Ovary (tissue), 9 donors: ENCODE data around the gene B4GALNT4. TPM values are rescaled to one million over a fixed set of nuclear protein-coding genes. Genes with fewer than 3 reads are reported as not detected.
A peak's percentile ranks its signal among the peaks of the same experiment; 100 is the strongest.
"Not testable (repeated sequence)": the region's sequence is repeated elsewhere in the genome, so short reads cannot be mapped to it uniquely, and the experiment has no call there.

Source experiments
- DNase-seq, 5 donors: peaks; one replicate each; pipeline ENCODE4 v3.0.0-alpha.2; 2019 to 2020
- H3K27ac ChIP-seq, 2 donors: fragments of 200-600 bp; one replicate each; pipeline versions ENCODE4 v1.5.1 to v1.8.0; 2019 to 2022
- H3K27me3 ChIP-seq: fragments of 200-600 bp; one replicate; pipeline ENCODE4 v1.8.0; 2022
- H3K36me3 ChIP-seq: fragments of 200-600 bp; sonication (generic); one replicate; pipeline ENCODE4 v1.5.1; 2019
- H3K4me1 ChIP-seq: one replicate; pipeline ENCODE4 v1.8.1; 2013; ENCODE audit warnings: mild to moderate bottlenecking, moderate library complexity; ENCODE audit not compliant: insufficient read depth
- H3K4me3 ChIP-seq: fragments of 200-600 bp; sonication (generic); one replicate; pipeline ENCODE4 v1.5.1; 2017
- H3K9me3 ChIP-seq, 2 donors: fragments of 200-600 bp in 1 of 2; sonication (generic) in 1 of 2; one replicate each; pipeline versions ENCODE4 v1.5.1 to v1.8.1; 2013 to 2019; ENCODE audit warnings: mild to moderate bottlenecking in 1 of 2, moderate library complexity in 1 of 2
- CTCF ChIP-seq, 3 donors: fragments of 450-650 bp in 2 of 3; fragments of 200-600 bp in 1 of 3; IDR thresholded peaks; one replicate each; pipeline versions ENCODE4 v1.5.1 to v1.8.0; 2016 to 2022; ENCODE audit warnings: antibody characterized with exemption in 3 of 3, mild to moderate bottlenecking in 1 of 3
- EP300 ChIP-seq: sonication (generic); formaldehyde crosslinking; IDR thresholded peaks from one replicate; pipeline ENCODE4 v1.6.1; 2017; ENCODE audit warnings: antibody characterized with exemption
- POLR2A ChIP-seq: fragments of 450-650 bp; IDR thresholded peaks from one replicate; pipeline ENCODE4 v1.6.1; 2017; ENCODE audit warnings: antibody characterized with exemption, mild to moderate bottlenecking, moderate library complexity
- WGBS, 3 donors: extraction: QIAGEN DNeasy Blood & Tissue Kit in 1 of 3; methylation state at CpG; one replicate each; pipeline versions ENCODE4 v1.1.5 to v1.1.7; 2013 to 2017; 5-methylcytosine and 5-hydroxymethylcytosine counted together
- intact Hi-C, 4 donors: fragments of 100-400 bp; cut with DNase I; formaldehyde crosslinking; loops; one replicate each; pipeline versions ENCODE4 v1.11.0 to v1.15.1; 2022 to 2023
- polyA plus RNA-seq, 2 donors: library from polyadenylated mRNA; stranded (reverse); fragments of 200-250 nt in 1 of 2; fragments of 350-450 nt in 1 of 2; fragmentation: Illumina TruSeq in 1 of 2; extraction: RNeasy Lipid Tissue Mini Kit (QIAGEN cat#74804) in 1 of 2; gene quantifications; one replicate each; pipeline ENCODE4 v1.2.3, GENCODE V29; 2013 to 2014
- total RNA-seq, 7 donors: library from RNA; depleted of rRNA in 2 of 7; stranded (reverse); fragments of >200 nt in 2 of 7; fragmentation: NEBNext Ultra II Directional in 3 of 7; extraction: Animal tissue kit (Norgen Biotek cat#: 25700) in 3 of 7; gene quantifications; one replicate each; pipeline versions ENCODE4 v1.1.0 to v1.2.4, GENCODE V29; 2016 to 2023
- donor health status: DM: no; HTN: no; CAD: no; lungs with moderate emphysema.
- donor health status: DM: no; HTN: no; CAD: no.
- donor health status: Bipolar disorder and iron deficiency.
- donor health status: DM: yes; HTN: yes; CAD: no.
- donor health status: DM: no; HTN: no; CAD: no.
- donor health status: DM: yes; HTN: yes; CAD: no.

Gene B4GALNT4
- total and polyA plus RNA-seq, 9 donors = 1.3 to 90.3 (median 52.5) TPM

- no peaks in the 10 kb centered on the region for H3K27me3 ChIP-seq
- peak overlapping the region in 1 of 2 donors; percentile 12 for H3K27ac ChIP-seq
- DNase-seq = peak in 3 of 5 donors; percentile 20 to 46 (median 31)
These were observed 41.3 kb upstream of the B4GALNT4 start for GRCh38 chr11:328012-328411.

GRCh38 chr11:328516-329100 lies 40.7 kb upstream of the B4GALNT4 start:
- DNase-seq = peak in 3 of 5 donors; percentile 20 to 32 (median 26)
- Histone ChIP-seq H3K4me1 (peaks cover 26% of the 10 kb centered on the region), H3K27ac (peak overlapping the region in 1 of 2 donors; percentile 12)
- intact Hi-C loops, H3K9me3 ChIP-seq, H3K36me3 ChIP-seq, H3K4me3 ChIP-seq, H3K27me3 ChIP-seq: not testable (repeated sequence)
- WGBS, 3 donors = 86 to 93% (median 92%) methylated on average over 15 of the region's 15 CpGs

More at GRCh38 chr11:328012-328411, 41.3 kb upstream of the B4GALNT4 start:
- no peak overlapping the region for H3K4me3 ChIP-seq
- 90 to 91% (median 90%) methylated on average over 13 of the region's 13 CpGs for WGBS, 3 donors
- intact Hi-C loops = no loop called here
- peaks cover 26% of the 10 kb centered on the region for H3K4me1 ChIP-seq
- no peak for TF ChIP-seq POLR2A
- TF ChIP-seq CTCF (IDR thresholded peaks at IDR 0.05) = no peak
- TF ChIP-seq EP300 = no peak
- no peaks in the 10 kb centered on the region for H3K9me3 ChIP-seq
- H3K36me3 ChIP-seq = no peaks in the 10 kb centered on the region

- intact Hi-C loops = no loop called here
- Histone ChIP-seq H3K36me3 (no peaks in the 10 kb centered on the region), H3K27me3 (no peaks in the 10 kb centered on the region), H3K9me3 (no peaks in the 10 kb centered on the region), H3K4me3 (no peak overlapping the region), H3K4me1 (peaks cover 20% of the 10 kb centered on the region), H3K27ac (no peak overlapping the region)
- TF ChIP-seq EP300 = no peak
- no peak for TF ChIP-seq POLR2A
- TF ChIP-seq CTCF (IDR thresholded peaks at IDR 0.05) = no peak
- peak in 1 of 5 donors; percentile 23 for DNase-seq
- 92 to 94% (median 93%) methylated on average over 2 of the region's 2 CpGs for WGBS, 3 donors
These were observed 39.4 kb upstream of the B4GALNT4 start for GRCh38 chr11:329886-330253.

DNA sequence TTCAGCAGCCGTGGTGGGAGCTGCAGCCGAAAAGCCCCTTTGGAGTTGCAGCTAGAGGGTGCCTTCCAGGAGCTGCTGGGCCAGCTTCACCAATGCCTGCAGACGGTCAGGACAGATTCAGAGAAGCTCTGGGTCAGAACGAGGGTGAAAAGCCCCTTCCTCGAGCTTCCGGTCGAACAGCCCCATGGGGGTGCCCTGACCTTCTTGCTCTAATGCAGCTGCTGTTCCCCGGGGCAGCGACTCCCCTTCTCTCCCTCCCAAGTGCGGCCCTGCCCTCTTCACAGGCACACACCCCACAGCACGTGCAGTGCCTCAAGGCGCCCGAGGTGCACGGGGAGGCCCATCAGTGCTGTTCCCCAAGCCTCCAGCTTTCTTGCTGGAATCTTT lies 39.0 kb upstream of the B4GALNT4 start:
- Histone ChIP-seq H3K9me3 (no peaks in the 10 kb centered on the region), H3K27me3 (no peaks in the 10 kb centered on the region), H3K36me3 (no peaks in the 10 kb centered on the region), H3K4me3 (no peak overlapping the region), H3K27ac (no peak overlapping the region), H3K4me1 (peaks cover 20% of the 10 kb centered on the region)
- peak in 2 of 5 donors; percentile 19 to 36 for DNase-seq
- intact Hi-C loops = no loop called here
- WGBS, 3 donors = 66 to 77% (median 68%) methylated on average over 14 of the region's 14 CpGs
- TF ChIP-seq POLR2A (no peak), CTCF (IDR thresholded peaks at IDR 0.05) (no peak), EP300 (no peak)

- Histone ChIP-seq H3K4me1 (peaks cover 21% of the 10 kb centered on the region), H3K4me3 (no peak overlapping the region), H3K27ac (no peak overlapping the region), H3K36me3 (no peaks in the 10 kb centered on the region), H3K9me3 (no peaks in the 10 kb centered on the region), H3K27me3 (no peaks in the 10 kb centered on the region)
- 87 to 89% (median 88%) methylated on average over 34 of the region's 34 CpGs for WGBS, 3 donors
- TF ChIP-seq CTCF (IDR thresholded peaks at IDR 0.05) (no peak), POLR2A (no peak), EP300 (no peak)
- peak in 2 of 5 donors; percentile 23 to 43 for DNase-seq
- intact Hi-C loops = no loop called here
These were observed 38.5 kb upstream of the B4GALNT4 start for GRCh38 chr11:330694-331357.
